Activated CD8-positive, alpha-beta T cell treated with anti-CD3 and anti-CD28 coated beads for 36 hours (primary cell): ENCODE measurements around the gene CHRM2. TPM values are rescaled to one million over a fixed set of nuclear protein-coding genes. Genes with fewer than 3 reads are reported as not detected.

Experiments
- ATAC-seq: fragments of 200-7000 bp; cut with Tn5 transposase; one replicate; pipeline ENCODE4 v1.10.0; 2021; ENCODE audit warnings: mild to moderate bottlenecking, moderate library complexity
- CTCF ChIA-PET: fragments of 350-600 bp; sonication (Branson Sonifier 250); formaldehyde crosslinking; loops from one replicate; lab custom pipeline; 2021; ENCODE audit warnings: antibody characterized with exemption; lab: Charles Lee
- POLR2A ChIA-PET: fragments of 350-600 bp; sonication (Branson Sonifier 250); formaldehyde crosslinking; loops from one replicate; lab custom pipeline; 2021; ENCODE audit warnings: antibody characterized with exemption; lab: Charles Lee
- DNase-seq: peaks from one replicate; pipeline ENCODE4 v3.0.0-alpha.2; 2020
- H3K27ac Mint-ChIP-seq: one replicate; pipeline ENCODE4 v1.8.0; 2021; ENCODE audit warnings: mild to moderate bottlenecking, mixed read lengths
- H3K27me3 Mint-ChIP-seq: one replicate; pipeline ENCODE4 v1.8.0; 2021; ENCODE audit warnings: mixed read lengths
- H3K36me3 Mint-ChIP-seq: one replicate; pipeline ENCODE4 v1.8.0; 2021; ENCODE audit warnings: low read depth, mixed read lengths
- H3K4me1 Mint-ChIP-seq: one replicate; pipeline ENCODE4 v1.8.0; 2021; ENCODE audit warnings: low read depth, mixed read lengths
- H3K4me3 Mint-ChIP-seq: one replicate; pipeline ENCODE4 v1.8.0; 2021; ENCODE audit warnings: mild to moderate bottlenecking, moderate library complexity, mixed read lengths
- H3K9me3 Mint-ChIP-seq: one replicate; pipeline ENCODE4 v1.8.0; 2021; ENCODE audit warnings: mixed read lengths
- intact Hi-C: fragments of 100-400 bp; cut with micrococcal nuclease; formaldehyde crosslinking; loops from one replicate; pipeline ENCODE4 v1.10.0; 2022
- total RNA-seq, 2 experiments: library from RNA; stranded (reverse); gene quantifications; one replicate each; pipeline ENCODE4 v1.2.3, GENCODE V29; 2021
- TF ChIP-seq, protein P1 (sequence below): fragments of 200-600 bp; IDR thresholded peaks from one replicate; pipeline ENCODE4 v1.8.0; 2022; ENCODE audit warnings: antibody characterized with exemption, mild to moderate bottlenecking

The CHRM2 gene
- total RNA-seq, 2 experiments from 2014 or later: not detected

DNA sequence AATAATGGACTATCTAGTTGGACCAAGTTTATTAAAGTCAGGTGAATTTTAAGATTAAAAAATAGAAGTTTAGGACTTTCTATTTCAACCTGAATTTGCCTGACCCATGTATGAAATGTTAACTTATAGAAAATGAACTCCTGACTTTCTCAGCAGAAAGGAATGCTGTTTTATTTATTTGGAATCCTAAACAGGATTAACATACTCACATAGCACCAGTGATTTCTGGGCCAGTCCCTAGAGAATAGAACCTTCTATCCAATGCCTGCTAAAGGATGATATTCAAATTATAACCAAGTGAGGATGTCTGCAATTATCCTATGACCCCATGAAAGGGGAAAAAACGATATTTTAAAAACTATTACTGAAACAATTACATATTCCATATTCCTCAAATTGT, 148.8 kb downstream of the CHRM2 start:
- CTCF ChIA-PET: no interaction called here
- TF ChIP-seq, protein P1, sequence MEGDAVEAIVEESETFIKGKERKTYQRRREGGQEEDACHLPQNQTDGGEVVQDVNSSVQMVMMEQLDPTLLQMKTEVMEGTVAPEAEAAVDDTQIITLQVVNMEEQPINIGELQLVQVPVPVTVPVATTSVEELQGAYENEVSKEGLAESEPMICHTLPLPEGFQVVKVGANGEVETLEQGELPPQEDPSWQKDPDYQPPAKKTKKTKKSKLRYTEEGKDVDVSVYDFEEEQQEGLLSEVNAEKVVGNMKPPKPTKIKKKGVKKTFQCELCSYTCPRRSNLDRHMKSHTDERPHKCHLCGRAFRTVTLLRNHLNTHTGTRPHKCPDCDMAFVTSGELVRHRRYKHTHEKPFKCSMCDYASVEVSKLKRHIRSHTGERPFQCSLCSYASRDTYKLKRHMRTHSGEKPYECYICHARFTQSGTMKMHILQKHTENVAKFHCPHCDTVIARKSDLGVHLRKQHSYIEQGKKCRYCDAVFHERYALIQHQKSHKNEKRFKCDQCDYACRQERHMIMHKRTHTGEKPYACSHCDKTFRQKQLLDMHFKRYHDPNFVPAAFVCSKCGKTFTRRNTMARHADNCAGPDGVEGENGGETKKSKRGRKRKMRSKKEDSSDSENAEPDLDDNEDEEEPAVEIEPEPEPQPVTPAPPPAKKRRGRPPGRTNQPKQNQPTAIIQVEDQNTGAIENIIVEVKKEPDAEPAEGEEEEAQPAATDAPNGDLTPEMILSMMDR: no peak
- Mint-ChIP-seq H3K4me3 (no peak overlapping the region), H3K9me3 (no peaks in the 10 kb centered on the region), H3K36me3 (no peaks in the 10 kb centered on the region), H3K4me1 (no peaks in the 10 kb centered on the region), H3K27ac (no peak overlapping the region), H3K27me3 (no peaks in the 10 kb centered on the region)
- ATAC-seq: no peak
- intact Hi-C loops: no loop called here
- POLR2A ChIA-PET: no interaction called here
- DNase-seq: no peak

DNA sequence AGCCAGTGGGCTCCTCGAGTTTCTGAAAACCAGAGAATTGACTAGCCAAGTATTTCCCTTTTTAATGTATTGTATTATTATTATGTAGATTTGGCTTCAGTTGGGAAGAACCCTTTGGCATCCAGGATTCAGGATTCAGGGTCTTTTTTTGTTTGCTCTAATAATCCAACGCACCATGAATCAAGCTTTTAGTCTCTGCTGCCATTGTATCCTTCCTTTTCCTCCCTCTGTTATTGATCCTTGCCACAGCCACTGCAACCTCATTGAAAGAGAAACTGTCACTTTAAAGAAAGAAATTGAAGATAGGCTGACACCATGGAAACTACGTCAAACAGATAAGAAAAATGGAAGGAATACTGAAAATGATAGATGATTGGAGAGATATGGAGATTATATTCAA, 150.0 kb downstream of the CHRM2 start:
- Mint-ChIP-seq H3K36me3 (no peaks in the 10 kb centered on the region), H3K9me3 (no peaks in the 10 kb centered on the region), H3K4me1 (no peaks in the 10 kb centered on the region), H3K27me3 (no peaks in the 10 kb centered on the region), H3K4me3 (no peak overlapping the region), H3K27ac (no peak overlapping the region)
- TF ChIP-seq, protein P1: no peak
- intact Hi-C loops: no loop called here
- ATAC-seq (no peak), DNase-seq (no peak)
- ChIA-PET CTCF (no interaction called here), POLR2A (no interaction called here)

DNA sequence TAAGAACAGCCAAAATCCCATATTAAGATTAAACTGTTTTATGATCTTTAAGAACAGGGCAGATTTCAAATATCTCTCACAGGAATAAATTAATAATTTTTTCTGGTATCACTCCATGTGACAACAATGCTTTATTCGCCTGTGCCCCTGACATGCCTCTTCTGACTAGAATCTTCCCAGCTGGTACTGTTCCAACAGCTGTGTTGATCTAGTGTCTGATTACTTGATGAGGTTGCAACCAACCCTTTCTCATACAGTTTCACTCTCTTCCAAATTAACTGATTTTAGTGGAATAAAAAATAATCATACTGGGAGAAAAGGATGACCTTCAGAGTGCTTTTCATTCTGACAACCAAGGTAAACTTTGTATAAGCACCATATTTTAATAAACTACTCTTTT, 151.9 kb downstream of the CHRM2 start:
- TF ChIP-seq, protein P1: no peak
- ChIA-PET POLR2A (no interaction called here), CTCF (no interaction called here)
- no peak overlapping the region for H3K27ac Mint-ChIP-seq
- no peaks in the 10 kb centered on the region for H3K36me3 Mint-ChIP-seq
- no peak for ATAC-seq
- intact Hi-C loops: no loop called here
- no peaks in the 10 kb centered on the region for H3K4me1 Mint-ChIP-seq
- no peak for DNase-seq
- H3K27me3 Mint-ChIP-seq: no peaks in the 10 kb centered on the region
- H3K4me3 Mint-ChIP-seq: no peak overlapping the region
- no peaks in the 10 kb centered on the region for H3K9me3 Mint-ChIP-seq

DNA sequence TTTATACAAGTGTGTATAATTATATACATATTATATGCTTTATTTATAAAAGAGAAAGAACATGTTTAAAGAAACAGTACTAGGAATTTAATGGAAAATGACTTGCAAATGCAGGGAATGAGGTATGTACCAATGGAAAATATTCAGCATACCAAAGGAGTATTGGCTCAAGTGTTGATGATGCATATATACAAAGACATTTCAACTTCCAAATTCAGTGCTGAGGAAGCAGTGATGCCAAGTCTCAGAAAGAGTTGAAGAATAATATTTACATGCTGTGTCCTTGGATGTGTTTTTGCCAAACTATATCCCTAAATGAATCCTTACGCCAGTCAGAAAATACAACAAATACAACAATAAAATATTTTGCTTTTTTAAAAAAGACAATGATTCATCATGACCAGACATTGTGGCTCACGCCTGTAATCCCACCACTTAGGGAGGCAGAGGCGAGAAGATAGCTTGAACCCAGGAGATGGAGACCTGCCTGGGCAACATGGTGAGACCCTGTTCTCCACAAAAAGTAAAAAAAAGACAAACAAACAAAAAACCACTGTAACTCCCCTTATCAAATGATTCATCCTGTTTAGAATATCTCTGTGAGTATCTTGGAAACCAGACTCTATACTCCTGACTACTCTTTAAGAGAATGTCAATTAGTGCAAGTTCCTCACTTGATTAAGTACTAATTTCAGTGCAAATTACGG, 157.2 kb downstream of the CHRM2 start:
- Mint-ChIP-seq H3K9me3 (peaks cover 3% of the 10 kb centered on the region), H3K36me3 (no peaks in the 10 kb centered on the region), H3K27ac (no peak overlapping the region), H3K4me1 (no peaks in the 10 kb centered on the region), H3K27me3 (no peaks in the 10 kb centered on the region), H3K4me3 (no peak overlapping the region)
- CTCF ChIA-PET: no interaction called here
- intact Hi-C loops: no loop called here
- POLR2A ChIA-PET: no interaction called here
- ATAC-seq (no peak), DNase-seq (no peak)
- TF ChIP-seq, protein P1: no peak

DNA sequence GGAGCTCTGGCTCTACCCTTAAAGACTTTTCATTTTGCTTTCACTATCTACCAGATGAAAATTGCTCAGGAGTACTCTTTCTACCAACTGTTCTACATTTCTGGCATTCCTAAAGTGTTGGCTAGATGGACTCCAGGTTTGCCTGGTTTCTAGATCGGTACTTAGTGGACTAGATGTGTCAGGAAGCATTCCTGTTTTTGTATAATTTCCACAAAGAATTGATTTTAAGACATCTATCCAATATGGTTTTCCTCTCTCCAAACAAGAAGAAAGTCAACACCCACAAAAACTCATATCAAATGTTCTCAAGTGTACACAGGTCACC, 157.7 kb downstream of the CHRM2 start:
- H3K4me1 Mint-ChIP-seq: no peaks in the 10 kb centered on the region
- CTCF ChIA-PET: no interaction called here
- no peaks in the 10 kb centered on the region for H3K27me3 Mint-ChIP-seq
- TF ChIP-seq, protein P1: no peak
- no peaks in the 10 kb centered on the region for H3K36me3 Mint-ChIP-seq
- no peak overlapping the region for H3K27ac Mint-ChIP-seq
- H3K4me3 Mint-ChIP-seq: no peak overlapping the region
- H3K9me3 Mint-ChIP-seq: peaks cover 3% of the 10 kb centered on the region
- DNase-seq (no peak), ATAC-seq (no peak)
- intact Hi-C loops: no loop called here
- POLR2A ChIA-PET: no interaction called here
